Ishikawa (cell line): ENCODE data around the gene HSH2D.

Source experiments
- CEBPB ChIP-seq: IDR thresholded peaks from 2 replicates; pipeline ENCODE4 v1.6.1; 2012
- CREB1 ChIP-seq: IDR thresholded peaks from 2 replicates; pipeline ENCODE4 v1.6.1; 2012; ENCODE audit warnings: low read depth
- EGR1 ChIP-seq: IDR thresholded peaks from 2 replicates; pipeline ENCODE4 v1.6.1; 2012
- EP300 ChIP-seq: IDR thresholded peaks from 2 replicates; pipeline ENCODE4 v1.6.1; 2012; ENCODE audit warnings: borderline replicate concordance
- FOXM1 ChIP-seq: IDR thresholded peaks from 2 replicates; pipeline ENCODE4 v1.6.1; 2012; ENCODE audit warnings: low read depth, borderline replicate concordance
- MAX ChIP-seq: IDR thresholded peaks from 2 replicates; pipeline ENCODE4 v1.6.1; 2012
- NFIC ChIP-seq: IDR thresholded peaks from 2 replicates; pipeline ENCODE4 v1.6.1; 2012
- RAD21 ChIP-seq: IDR thresholded peaks from 2 replicates; pipeline ENCODE4 v1.6.1; 2012; ENCODE audit warnings: low read depth
- REST ChIP-seq: IDR thresholded peaks from 2 replicates; pipeline ENCODE4 v1.6.1; 2012; ENCODE audit warnings: low read depth, mild to moderate bottlenecking
- TAF1 ChIP-seq: IDR thresholded peaks from 2 replicates; pipeline ENCODE4 v1.6.1; 2012; ENCODE audit warnings: low read depth, mild to moderate bottlenecking
- TCF12 ChIP-seq: IDR thresholded peaks from 2 replicates; pipeline ENCODE4 v1.6.1; 2012; ENCODE audit warnings: low read depth
- TEAD4 ChIP-seq: IDR thresholded peaks from 2 replicates; pipeline ENCODE4 v1.6.1; 2012
- USF1 ChIP-seq: IDR thresholded peaks from 2 replicates; pipeline ENCODE4 v1.6.1; 2012
- YY1 ChIP-seq: IDR thresholded peaks from 2 replicates; pipeline ENCODE4 v1.6.1; 2012; ENCODE audit warnings: low read depth
- ZBTB7A ChIP-seq: IDR thresholded peaks from 2 replicates; pipeline ENCODE4 v1.6.1; 2012; ENCODE audit warnings: low read depth

The HSH2D gene

DNA sequence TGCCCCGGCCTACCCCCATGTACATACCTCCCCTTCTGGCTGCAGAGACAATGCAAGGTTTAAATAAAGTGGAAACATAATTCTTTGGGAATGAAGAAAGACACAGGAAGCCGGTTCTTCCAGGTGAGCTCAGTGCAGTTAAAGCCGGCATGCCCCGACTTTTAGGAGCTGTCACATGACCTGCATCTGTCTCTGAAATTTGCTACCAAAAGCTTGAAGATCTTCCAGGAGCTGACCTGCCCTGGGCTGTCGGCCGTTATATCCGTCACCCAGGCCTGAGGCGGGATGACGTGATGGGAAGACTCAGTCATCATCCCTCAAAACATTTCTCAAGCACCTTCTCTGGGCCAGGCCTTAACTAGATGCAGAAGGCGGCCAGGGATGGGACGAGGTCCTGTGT is 21.5 kb upstream of the HSH2D start:
- TF ChIP-seq CREB1: no peak
- no peak for TF ChIP-seq MAX
- TF ChIP-seq TAF1: no peak
- TF ChIP-seq RAD21: no peak
- TF ChIP-seq NFIC: no peak
- TF ChIP-seq EP300: no peak
- no peak for TF ChIP-seq YY1
- no peak for TF ChIP-seq REST
- TF ChIP-seq USF1: no peak
- TF ChIP-seq TCF12: no peak
- no peak for TF ChIP-seq TEAD4
- no peak for TF ChIP-seq CEBPB
- no peak for TF ChIP-seq FOXM1
- TF ChIP-seq EGR1: no peak
- no peak for TF ChIP-seq ZBTB7A

DNA sequence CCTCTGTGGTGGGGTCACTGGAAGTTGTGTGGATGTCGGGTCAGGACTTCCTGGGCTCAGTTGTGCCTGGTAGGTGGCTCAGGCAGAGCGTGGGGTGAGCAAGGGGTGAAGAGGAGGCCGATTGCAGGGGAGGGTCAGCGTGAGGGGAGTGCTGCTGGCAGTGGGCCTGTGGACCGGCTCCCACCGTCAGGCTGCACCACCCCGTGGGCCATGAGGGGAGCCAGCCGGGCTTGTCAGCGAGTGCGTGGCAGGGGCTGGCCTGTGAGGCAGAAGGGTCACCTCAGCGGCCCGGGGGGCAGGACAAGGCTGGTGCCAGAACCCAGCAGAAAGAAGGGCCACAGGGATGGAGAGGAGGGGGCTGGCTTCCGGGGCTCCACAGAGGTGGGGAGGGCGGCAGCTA is 18.5 kb upstream of the HSH2D start:
- TF ChIP-seq YY1 (no peak), RAD21 (no peak), TEAD4 (no peak), MAX (no peak), TCF12 (no peak), REST (no peak), EP300 (no peak)

DNA sequence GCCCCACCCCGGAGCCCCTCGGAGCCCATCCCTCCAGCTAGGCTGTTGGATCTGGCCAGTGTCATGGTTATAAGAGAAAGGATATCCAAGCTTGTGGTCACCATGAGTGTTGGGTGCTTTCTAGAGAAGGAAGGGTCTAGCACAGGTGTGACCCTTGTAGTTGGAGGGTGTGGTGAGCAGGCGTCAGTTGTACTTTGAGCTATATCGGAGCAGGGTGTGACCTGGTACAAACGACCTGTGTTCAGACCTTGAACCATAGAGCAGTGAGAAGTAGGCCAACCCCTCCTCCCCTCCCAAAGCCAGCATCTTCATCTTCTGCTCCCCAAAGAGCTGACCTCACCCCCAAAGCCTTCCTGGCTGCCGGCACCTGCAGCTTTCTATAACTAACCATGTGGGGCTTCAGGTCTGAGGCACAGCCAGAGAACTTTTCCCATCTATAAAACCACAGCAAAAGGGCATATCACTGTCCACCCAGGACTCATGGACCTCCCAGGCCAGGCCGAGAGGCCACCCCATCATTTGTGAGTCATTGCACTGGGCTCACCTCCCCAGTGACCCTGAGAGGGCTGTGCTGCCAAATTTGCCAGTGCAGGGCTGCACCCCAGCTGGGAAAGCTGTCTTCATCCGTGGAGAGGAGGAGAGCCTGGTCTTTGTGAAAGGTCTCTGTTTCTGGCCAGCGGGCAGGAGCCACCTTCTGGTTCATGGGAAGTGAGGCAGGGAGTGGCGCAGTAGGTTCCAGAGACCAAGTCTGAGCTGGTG is 17.6 kb upstream of the HSH2D start:
- no peak for TF ChIP-seq ZBTB7A
- TF ChIP-seq REST: no peak
- TF ChIP-seq MAX: no peak
- TF ChIP-seq TCF12: no peak
- TF ChIP-seq YY1: no peak
- no peak for TF ChIP-seq CEBPB
- no peak for TF ChIP-seq TEAD4
- TF ChIP-seq EGR1: no peak

DNA sequence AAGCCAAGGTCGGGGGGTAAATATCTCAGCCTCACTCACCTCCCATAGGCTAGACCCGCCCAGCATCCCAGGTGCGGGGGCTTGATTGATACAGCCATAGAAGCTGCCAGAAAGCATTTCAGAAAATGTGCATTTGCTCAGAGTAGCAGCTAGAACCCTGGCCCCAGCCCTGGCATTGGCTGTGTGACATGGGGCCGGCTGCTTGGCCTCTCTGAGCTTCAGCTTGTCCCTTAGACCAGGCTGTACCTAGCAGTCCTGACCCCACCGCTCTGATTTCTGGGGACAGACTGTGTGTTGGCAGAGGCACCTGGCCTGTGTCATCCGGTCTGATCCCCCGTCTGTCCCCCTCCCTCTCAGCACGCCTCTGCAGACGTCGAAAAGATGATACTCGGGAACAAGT is 16.4 kb upstream of the HSH2D start:
- TF ChIP-seq REST: no peak
